ENCODE data around the gene CCNK. TPM values are rescaled to one million over a fixed set of nuclear protein-coding genes. Genes with fewer than 3 reads are reported as not detected.

Gene CCNK
- total RNA-seq, 1 donor from 2014 or later, result 80.8 TPM

- intact Hi-C loops (cut with micrococcal nuclease), result no loop called here
Observed at GRCh38 chr14:99521176-99522024, 40.2 kb downstream of the CCNK start.

GRCh38 chr14:99522025-99522401, 40.8 kb downstream of the CCNK start:
- Mint-ChIP-seq H3K9me3 (no peaks in the 10 kb centered on the region), H3K27me3 (ENCODE audit: insufficient read depth) (no peaks in the 10 kb centered on the region), H3K4me3 (no peak overlapping the region), H3K27ac (no peak overlapping the region), H3K36me3 (ENCODE audit: low read depth) (no peaks in the 10 kb centered on the region), H3K4me1 (ENCODE audit: low read depth) (peaks cover 7% of the 10 kb centered on the region)
- DNase-seq (ENCODE audit: low spot score), result no peak
- intact Hi-C loops (cut with micrococcal nuclease), result no loop called here

More at GRCh38 chr14:99521176-99522024, 40.2 kb downstream of the CCNK start:
- Mint-ChIP-seq H3K27ac (no peak overlapping the region), H3K36me3 (ENCODE audit: low read depth) (no peaks in the 10 kb centered on the region), H3K9me3 (no peaks in the 10 kb centered on the region), H3K27me3 (ENCODE audit: insufficient read depth) (no peaks in the 10 kb centered on the region), H3K4me1 (ENCODE audit: low read depth) (peaks cover 7% of the 10 kb centered on the region), H3K4me3 (no peak overlapping the region)
- DNase-seq (ENCODE audit: low spot score), result no peak

GRCh38 chr14:99522457-99522891, 41.3 kb downstream of the CCNK start:
- H3K4me1 Mint-ChIP-seq (ENCODE audit: low read depth), result peaks cover 7% of the 10 kb centered on the region
- H3K36me3 Mint-ChIP-seq (ENCODE audit: low read depth), result no peaks in the 10 kb centered on the region
- H3K9me3 Mint-ChIP-seq, result no peaks in the 10 kb centered on the region
- no peak overlapping the region for H3K4me3 Mint-ChIP-seq
- intact Hi-C loops (cut with micrococcal nuclease), result no loop called here
- H3K27me3 Mint-ChIP-seq (ENCODE audit: insufficient read depth), result no peaks in the 10 kb centered on the region
- no peak for DNase-seq (ENCODE audit: low spot score)
- H3K27ac Mint-ChIP-seq, result no peak overlapping the region

GRCh38 chr14:99522934-99523703, 41.9 kb downstream of the CCNK start:
- no peak overlapping the region for H3K27ac Mint-ChIP-seq
- intact Hi-C loops (cut with micrococcal nuclease), result no loop called here

GRCh38 chr14:99523704-99524055, 42.5 kb downstream of the CCNK start:
- intact Hi-C loops (cut with micrococcal nuclease), result no loop called here
- no peaks in the 10 kb centered on the region for H3K27me3 Mint-ChIP-seq (ENCODE audit: insufficient read depth)
- no peak overlapping the region for H3K27ac Mint-ChIP-seq
- H3K36me3 Mint-ChIP-seq (ENCODE audit: low read depth), result no peaks in the 10 kb centered on the region
- no peaks in the 10 kb centered on the region for H3K9me3 Mint-ChIP-seq
- no peak for DNase-seq (ENCODE audit: low spot score)
- H3K4me1 Mint-ChIP-seq (ENCODE audit: low read depth), result peaks cover 7% of the 10 kb centered on the region
- H3K4me3 Mint-ChIP-seq, result no peak overlapping the region

More at GRCh38 chr14:99522934-99523703, 41.9 kb downstream of the CCNK start:
- Mint-ChIP-seq H3K4me1 (ENCODE audit: low read depth) (peaks cover 7% of the 10 kb centered on the region), H3K27me3 (ENCODE audit: insufficient read depth) (no peaks in the 10 kb centered on the region), H3K36me3 (ENCODE audit: low read depth) (no peaks in the 10 kb centered on the region), H3K4me3 (no peak overlapping the region), H3K9me3 (no peaks in the 10 kb centered on the region)
- no peak for DNase-seq (ENCODE audit: low spot score)

GRCh38 chr14:99524091-99524661, 43.0 kb downstream of the CCNK start:
- Mint-ChIP-seq H3K9me3 (no peaks in the 10 kb centered on the region), H3K27me3 (ENCODE audit: insufficient read depth) (no peaks in the 10 kb centered on the region), H3K4me3 (no peak overlapping the region), H3K27ac (no peak overlapping the region), H3K36me3 (ENCODE audit: low read depth) (no peaks in the 10 kb centered on the region), H3K4me1 (ENCODE audit: low read depth) (peaks cover 7% of the 10 kb centered on the region)
- no peak for DNase-seq (ENCODE audit: low spot score)
- intact Hi-C loops (cut with micrococcal nuclease), result no loop called here

GRCh38 chr14:99524804-99525698, 43.8 kb downstream of the CCNK start:
- Mint-ChIP-seq H3K9me3 (no peaks in the 10 kb centered on the region), H3K4me1 (ENCODE audit: low read depth) (peaks cover 7% of the 10 kb centered on the region), H3K4me3 (no peak overlapping the region), H3K27ac (peak overlapping the region; percentile 65), H3K27me3 (ENCODE audit: insufficient read depth) (no peaks in the 10 kb centered on the region), H3K36me3 (ENCODE audit: low read depth) (no peaks in the 10 kb centered on the region)
- intact Hi-C loops (cut with micrococcal nuclease), result no loop called here
- DNase-seq (ENCODE audit: low spot score), result no peak

GRCh38 chr14:99525699-99526080, 44.5 kb downstream of the CCNK start:
- Mint-ChIP-seq H3K9me3 (no peaks in the 10 kb centered on the region), H3K4me3 (no peak overlapping the region), H3K27ac (no peak overlapping the region), H3K27me3 (ENCODE audit: insufficient read depth) (no peaks in the 10 kb centered on the region), H3K36me3 (ENCODE audit: low read depth) (no peaks in the 10 kb centered on the region), H3K4me1 (ENCODE audit: low read depth) (peaks cover 7% of the 10 kb centered on the region)
- intact Hi-C loops (cut with micrococcal nuclease), result no loop called here
- DNase-seq (ENCODE audit: low spot score), result no peak

GRCh38 chr14:99527026-99527425, 45.8 kb downstream of the CCNK start:
- H3K36me3 Mint-ChIP-seq (ENCODE audit: low read depth), result no peaks in the 10 kb centered on the region
- H3K27me3 Mint-ChIP-seq (ENCODE audit: insufficient read depth), result no peaks in the 10 kb centered on the region
- intact Hi-C loops (cut with micrococcal nuclease), result no loop called here
- H3K4me3 Mint-ChIP-seq, result no peak overlapping the region
- no peaks in the 10 kb centered on the region for H3K9me3 Mint-ChIP-seq
- no peak for DNase-seq (ENCODE audit: low spot score)
- peaks cover 7% of the 10 kb centered on the region for H3K4me1 Mint-ChIP-seq (ENCODE audit: low read depth)
- no peak overlapping the region for H3K27ac Mint-ChIP-seq

- DNase-seq (ENCODE audit: low spot score), result no peak
- Mint-ChIP-seq H3K4me1 (ENCODE audit: low read depth) (peaks cover 7% of the 10 kb centered on the region), H3K27ac (no peak overlapping the region), H3K9me3 (no peaks in the 10 kb centered on the region), H3K36me3 (ENCODE audit: low read depth) (no peaks in the 10 kb centered on the region), H3K4me3 (no peak overlapping the region), H3K27me3 (ENCODE audit: insufficient read depth) (no peaks in the 10 kb centered on the region)
- intact Hi-C loops (cut with micrococcal nuclease), result no loop called here
Observed at GRCh38 chr14:99527427-99528076, 46.3 kb downstream of the CCNK start.

GRCh38 chr14:99529899-99530298, 48.7 kb downstream of the CCNK start:
- H3K27me3 Mint-ChIP-seq (ENCODE audit: insufficient read depth), result no peaks in the 10 kb centered on the region
- H3K9me3 Mint-ChIP-seq, result no peaks in the 10 kb centered on the region
- peaks cover 6% of the 10 kb centered on the region for H3K4me1 Mint-ChIP-seq (ENCODE audit: low read depth)
- no peak overlapping the region for H3K4me3 Mint-ChIP-seq
- no peak for DNase-seq (ENCODE audit: low spot score)
- H3K27ac Mint-ChIP-seq, result no peak overlapping the region
- no peaks in the 10 kb centered on the region for H3K36me3 Mint-ChIP-seq (ENCODE audit: low read depth)
- intact Hi-C loops (cut with micrococcal nuclease), result no loop called here
